BJ (cell line): ENCODE results near the gene DLG2. TPM values are rescaled to one million over a fixed set of nuclear protein-coding genes. Genes with fewer than 3 reads are reported as not detected.

ENCODE experiments used
- CTCF ChIA-PET: fragments of 350-600 bp; formaldehyde crosslinking; extraction: SDS; loops from one replicate; lab custom pipeline; 2021; ENCODE audit warnings: antibody characterized with exemption, inconsistent platforms; lab: Yijun Ruan, JAX
- POLR2A ChIA-PET: fragments of 300-600 bp; sonication (Branson Sonifier 250); formaldehyde crosslinking; extraction: SDS; loops from one replicate; lab custom pipeline; 2021; ENCODE audit warnings: antibody characterized with exemption; lab: Charles Lee
- DNase-seq: peaks from one replicate; pipeline ENCODE4 v3.0.0-alpha.2; 2011; ENCODE audit warnings: low read depth
- H3K27me3 ChIP-seq: 2 replicates; pipeline ENCODE4 v1.6.0; 2011; ENCODE audit warnings: low read length; ENCODE audit not compliant: control insufficient read depth, insufficient read depth
- H3K36me3 ChIP-seq: 2 replicates; pipeline ENCODE4 v1.5.1; 2011; ENCODE audit warnings: low read length; ENCODE audit not compliant: control insufficient read depth, insufficient read depth
- H3K4me3 ChIP-seq: 2 replicates; pipeline ENCODE4 v1.5.1; 2011; ENCODE audit warnings: low read depth, mild to moderate bottlenecking, control low read depth, low read length
- polyA plus RNA-seq: library from polyadenylated mRNA; depleted of rRNA; stranded (reverse); fragments of >200 nt; gene quantifications from 2 replicates; pipeline ENCODE4 v1.2.3, GENCODE V29; 2011
- TF ChIP-seq, protein P1 (sequence below): IDR thresholded peaks from 2 replicates; pipeline ENCODE4 v1.5.1; 2011; ENCODE audit warnings: low read depth, mild to moderate bottlenecking, control low read depth, inconsistent platforms, low read length, moderate library complexity; ENCODE audit not compliant: insufficient read depth

Gene DLG2
- polyA plus RNA-seq, 1 experiment: 0.28 TPM

GRCh38 chr11:83663988-83664387, 1963.2 kb downstream of the DLG2 start:
- TF ChIP-seq, protein P1, sequence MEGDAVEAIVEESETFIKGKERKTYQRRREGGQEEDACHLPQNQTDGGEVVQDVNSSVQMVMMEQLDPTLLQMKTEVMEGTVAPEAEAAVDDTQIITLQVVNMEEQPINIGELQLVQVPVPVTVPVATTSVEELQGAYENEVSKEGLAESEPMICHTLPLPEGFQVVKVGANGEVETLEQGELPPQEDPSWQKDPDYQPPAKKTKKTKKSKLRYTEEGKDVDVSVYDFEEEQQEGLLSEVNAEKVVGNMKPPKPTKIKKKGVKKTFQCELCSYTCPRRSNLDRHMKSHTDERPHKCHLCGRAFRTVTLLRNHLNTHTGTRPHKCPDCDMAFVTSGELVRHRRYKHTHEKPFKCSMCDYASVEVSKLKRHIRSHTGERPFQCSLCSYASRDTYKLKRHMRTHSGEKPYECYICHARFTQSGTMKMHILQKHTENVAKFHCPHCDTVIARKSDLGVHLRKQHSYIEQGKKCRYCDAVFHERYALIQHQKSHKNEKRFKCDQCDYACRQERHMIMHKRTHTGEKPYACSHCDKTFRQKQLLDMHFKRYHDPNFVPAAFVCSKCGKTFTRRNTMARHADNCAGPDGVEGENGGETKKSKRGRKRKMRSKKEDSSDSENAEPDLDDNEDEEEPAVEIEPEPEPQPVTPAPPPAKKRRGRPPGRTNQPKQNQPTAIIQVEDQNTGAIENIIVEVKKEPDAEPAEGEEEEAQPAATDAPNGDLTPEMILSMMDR: no peak
- Histone ChIP-seq H3K27me3 (no peaks in the 10 kb centered on the region), H3K4me3 (no peak overlapping the region), H3K36me3 (no peaks in the 10 kb centered on the region)
- ChIA-PET POLR2A (no interaction called here), CTCF (no interaction called here)
- DNase-seq: no peak

DNA sequence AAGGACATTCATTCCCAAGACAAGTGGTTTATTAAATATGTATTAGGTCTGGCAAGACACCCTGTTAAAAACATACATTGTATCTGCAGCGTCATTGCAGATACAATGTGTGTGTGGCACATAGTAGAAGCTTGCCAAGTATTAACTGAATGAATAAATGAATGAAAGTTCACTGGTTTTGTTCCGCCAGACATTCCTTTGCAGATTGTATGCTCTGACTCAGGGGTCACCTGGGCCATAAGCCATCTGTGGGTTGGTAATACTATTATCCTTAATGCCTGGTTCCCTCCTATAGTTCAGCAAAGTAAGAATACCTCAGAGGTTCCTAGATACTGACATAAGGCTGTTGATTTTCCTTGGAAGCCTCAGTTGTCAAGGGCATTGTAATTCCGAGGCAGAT, 1963.7 kb downstream of the DLG2 start:
- TF ChIP-seq, protein P1: no peak
- POLR2A ChIA-PET: no interaction called here
- Histone ChIP-seq H3K36me3 (no peaks in the 10 kb centered on the region), H3K27me3 (no peaks in the 10 kb centered on the region), H3K4me3 (no peak overlapping the region)
- DNase-seq: no peak
- CTCF ChIA-PET: no interaction called here

DNA sequence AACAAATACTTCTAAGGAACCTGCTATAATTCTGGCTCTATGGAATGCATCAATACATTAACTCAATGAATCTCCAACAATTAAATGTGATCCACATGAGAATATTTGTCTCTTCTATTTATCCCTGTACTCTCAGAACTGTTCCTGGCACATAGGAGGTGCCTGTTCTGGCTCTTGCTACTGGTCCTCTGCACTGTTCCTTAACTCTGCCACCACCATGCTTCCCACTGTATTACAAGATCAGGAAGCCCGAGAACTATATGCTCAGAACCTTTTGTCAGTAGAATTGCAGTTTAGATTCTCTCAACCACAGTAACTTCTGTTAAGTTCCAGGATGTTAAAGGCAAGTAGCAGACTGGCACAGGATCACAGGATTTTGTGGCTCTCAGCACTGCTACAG, 1964.7 kb downstream of the DLG2 start:
- CTCF ChIA-PET: no interaction called here
- POLR2A ChIA-PET: no interaction called here
- Histone ChIP-seq H3K36me3 (no peaks in the 10 kb centered on the region), H3K27me3 (no peaks in the 10 kb centered on the region), H3K4me3 (no peak overlapping the region)
- DNase-seq: no peak
- TF ChIP-seq, protein P1: no peak

DNA sequence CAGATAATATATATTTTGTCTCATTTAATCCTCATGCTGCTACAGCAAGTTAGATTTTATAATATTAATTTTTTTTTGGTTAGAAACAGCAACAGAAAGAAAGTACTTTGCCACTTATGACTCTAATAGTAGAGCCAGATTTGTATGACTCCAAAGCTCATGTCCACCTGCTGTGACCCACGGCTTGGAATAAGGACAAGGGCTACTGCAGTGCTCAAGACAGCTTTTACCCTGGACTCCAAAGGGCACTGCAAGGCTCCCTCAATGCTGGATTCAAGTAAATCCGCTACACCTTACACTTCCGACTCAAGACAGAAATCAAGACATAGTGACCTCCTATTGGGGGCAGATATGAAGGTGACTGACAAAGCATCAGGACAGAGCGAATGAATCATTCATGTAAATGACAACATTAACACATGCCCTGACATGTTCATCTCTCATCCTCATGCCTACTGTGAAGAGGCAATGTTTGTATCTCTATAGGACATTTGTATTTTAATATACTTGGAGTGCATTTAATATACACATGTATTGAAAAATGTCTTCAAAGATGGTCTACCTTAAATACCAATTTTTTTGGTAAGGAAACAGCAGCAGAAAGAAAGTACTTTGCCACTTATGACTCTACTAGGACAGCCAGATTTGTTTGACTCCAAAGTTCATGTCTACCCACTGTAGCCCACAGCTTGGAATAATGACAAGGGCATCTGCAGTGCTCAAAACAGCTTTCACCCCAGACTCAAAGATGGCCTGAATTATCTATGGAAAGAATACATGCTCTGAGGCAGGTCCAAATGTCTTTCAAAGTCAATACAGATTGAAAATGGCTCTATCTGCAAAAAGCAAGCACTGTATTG, 1965.4 kb downstream of the DLG2 start:
- TF ChIP-seq, protein P1: no peak
- H3K36me3 ChIP-seq: no peaks in the 10 kb centered on the region
- ChIA-PET POLR2A (no interaction called here), CTCF (no interaction called here)
- H3K27me3 ChIP-seq: no peaks in the 10 kb centered on the region
- no peak overlapping the region for H3K4me3 ChIP-seq
- DNase-seq: no peak

DNA sequence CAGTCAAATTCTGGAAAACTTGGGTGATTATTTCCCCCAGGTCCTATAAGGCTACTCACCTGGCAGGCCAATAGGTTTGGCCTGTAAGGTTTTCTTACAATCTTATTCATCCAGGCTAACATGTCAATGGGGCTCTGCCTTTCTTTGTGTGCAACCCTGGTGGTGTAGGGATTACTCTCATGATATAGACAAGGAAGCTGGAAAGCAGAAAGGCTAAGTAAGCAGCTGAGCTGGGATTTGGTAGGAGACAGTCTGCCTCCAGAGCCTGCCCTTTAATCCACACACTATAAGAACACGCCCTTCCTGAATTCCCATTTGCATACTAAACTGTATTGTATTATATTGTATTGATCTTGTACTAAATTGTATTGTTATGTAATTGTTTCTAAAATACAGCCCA, 1967.7 kb downstream of the DLG2 start:
- ChIA-PET POLR2A (no interaction called here), CTCF (no interaction called here)

More for the DNA sequence above, 1967.7 kb downstream of the DLG2 start:
- DNase-seq: no peak
- TF ChIP-seq, protein P1: no peak
- H3K27me3 ChIP-seq: no peaks in the 10 kb centered on the region
- no peak overlapping the region for H3K4me3 ChIP-seq
- H3K36me3 ChIP-seq: no peaks in the 10 kb centered on the region
